ENCODE results near the gene NCAPG2.

Gene NCAPG2, protein sequence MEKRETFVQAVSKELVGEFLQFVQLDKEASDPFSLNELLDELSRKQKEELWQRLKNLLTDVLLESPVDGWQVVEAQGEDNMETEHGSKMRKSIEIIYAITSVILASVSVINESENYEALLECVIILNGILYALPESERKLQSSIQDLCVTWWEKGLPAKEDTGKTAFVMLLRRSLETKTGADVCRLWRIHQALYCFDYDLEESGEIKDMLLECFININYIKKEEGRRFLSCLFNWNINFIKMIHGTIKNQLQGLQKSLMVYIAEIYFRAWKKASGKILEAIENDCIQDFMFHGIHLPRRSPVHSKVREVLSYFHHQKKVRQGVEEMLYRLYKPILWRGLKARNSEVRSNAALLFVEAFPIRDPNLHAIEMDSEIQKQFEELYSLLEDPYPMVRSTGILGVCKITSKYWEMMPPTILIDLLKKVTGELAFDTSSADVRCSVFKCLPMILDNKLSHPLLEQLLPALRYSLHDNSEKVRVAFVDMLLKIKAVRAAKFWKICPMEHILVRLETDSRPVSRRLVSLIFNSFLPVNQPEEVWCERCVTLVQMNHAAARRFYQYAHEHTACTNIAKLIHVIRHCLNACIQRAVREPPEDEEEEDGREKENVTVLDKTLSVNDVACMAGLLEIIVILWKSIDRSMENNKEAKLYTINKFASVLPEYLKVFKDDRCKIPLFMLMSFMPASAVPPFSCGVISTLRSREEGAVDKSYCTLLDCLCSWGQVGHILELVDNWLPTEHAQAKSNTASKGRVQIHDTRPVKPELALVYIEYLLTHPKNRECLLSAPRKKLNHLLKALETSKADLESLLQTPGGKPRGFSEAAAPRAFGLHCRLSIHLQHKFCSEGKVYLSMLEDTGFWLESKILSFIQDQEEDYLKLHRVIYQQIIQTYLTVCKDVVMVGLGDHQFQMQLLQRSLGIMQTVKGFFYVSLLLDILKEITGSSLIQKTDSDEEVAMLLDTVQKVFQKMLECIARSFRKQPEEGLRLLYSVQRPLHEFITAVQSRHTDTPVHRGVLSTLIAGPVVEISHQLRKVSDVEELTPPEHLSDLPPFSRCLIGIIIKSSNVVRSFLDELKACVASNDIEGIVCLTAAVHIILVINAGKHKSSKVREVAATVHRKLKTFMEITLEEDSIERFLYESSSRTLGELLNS

DNA sequence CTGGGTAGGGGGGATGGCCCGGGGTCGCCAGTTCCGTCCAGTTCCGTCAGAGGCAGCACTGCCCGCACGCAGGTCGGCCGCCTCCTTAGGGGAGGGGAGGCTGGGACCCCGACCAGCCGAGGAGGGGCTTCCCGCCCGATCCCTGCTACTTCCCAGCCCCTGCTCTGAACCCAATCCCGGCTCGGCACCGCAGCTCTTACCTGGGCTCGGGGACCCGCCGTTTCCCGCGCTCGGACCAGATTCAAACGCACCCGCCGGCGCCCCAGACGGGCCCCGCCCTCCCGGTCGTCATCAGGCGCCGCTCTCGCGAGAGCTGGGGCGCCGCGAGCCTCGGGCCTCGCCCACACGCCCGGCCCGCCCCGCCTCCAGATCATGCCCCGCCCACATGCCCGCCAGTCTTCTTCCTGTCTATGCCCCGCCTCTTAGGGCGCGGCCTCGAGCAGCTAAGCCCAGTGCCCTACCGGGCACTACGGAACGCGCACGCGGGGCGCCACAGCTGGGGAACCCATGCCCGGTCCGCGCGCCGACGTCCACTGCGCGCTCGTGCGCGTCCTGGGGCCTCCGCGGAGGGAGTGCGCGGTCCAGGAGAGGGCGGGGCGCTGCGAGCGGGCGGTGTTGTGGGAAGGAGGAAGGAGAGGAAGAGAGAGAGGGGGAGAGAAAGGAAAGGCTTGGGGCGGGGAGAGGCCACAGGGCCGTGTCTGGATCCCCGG lies at the start of gene NCAPG2:
Gene NCAPG2, minus strand, starts transcription at position 281 of the 710 bp plus-strand sequence. CDS start 2,905 bp downstream, outside the sequence.
- DNase-seq (ENCODE audit: low spot score), result peak; percentile 92

DNA sequence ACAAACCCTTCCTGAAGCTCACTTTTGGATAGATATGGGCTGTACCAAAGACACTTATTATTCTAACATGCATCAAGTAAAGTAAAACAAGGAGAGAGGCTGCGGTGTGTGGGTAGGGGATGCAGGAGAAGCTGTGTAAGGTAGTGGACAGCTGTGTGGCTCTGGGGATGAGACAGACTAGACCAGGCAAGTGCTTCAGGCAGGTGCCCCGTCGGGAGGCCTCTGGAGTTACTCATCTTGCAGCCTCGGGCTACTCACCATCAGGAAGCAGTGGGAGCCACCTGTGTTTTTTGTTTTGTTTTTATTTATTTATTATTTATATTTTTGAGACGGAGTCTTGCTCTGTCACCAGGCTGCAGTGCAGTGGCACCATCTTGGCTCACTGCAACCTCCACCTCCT lies 49.3 kb upstream of the NCAPG2 start:
- no peak for DNase-seq (ENCODE audit: low spot score)

DNA sequence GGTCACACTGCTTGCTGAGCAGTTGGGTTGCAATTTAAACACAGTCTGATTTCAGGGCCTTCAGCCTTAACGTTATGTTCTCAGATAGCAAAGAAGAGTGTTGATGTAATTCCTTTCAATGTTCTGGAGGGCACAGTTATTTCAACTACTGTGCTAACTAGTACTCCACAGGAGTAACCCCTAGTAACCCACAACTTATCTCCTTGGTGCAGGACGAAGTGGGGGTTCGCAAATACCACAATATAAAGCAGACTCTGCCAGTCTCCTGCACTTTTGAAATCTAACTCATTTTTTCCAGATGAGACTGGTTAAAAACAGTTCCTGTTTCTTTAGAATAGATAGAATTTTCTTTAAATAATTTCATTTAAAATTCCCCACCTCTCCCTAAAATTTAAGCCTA lies 47.1 kb upstream of the NCAPG2 start:
- DNase-seq (ENCODE audit: low spot score), result no peak

DNA sequence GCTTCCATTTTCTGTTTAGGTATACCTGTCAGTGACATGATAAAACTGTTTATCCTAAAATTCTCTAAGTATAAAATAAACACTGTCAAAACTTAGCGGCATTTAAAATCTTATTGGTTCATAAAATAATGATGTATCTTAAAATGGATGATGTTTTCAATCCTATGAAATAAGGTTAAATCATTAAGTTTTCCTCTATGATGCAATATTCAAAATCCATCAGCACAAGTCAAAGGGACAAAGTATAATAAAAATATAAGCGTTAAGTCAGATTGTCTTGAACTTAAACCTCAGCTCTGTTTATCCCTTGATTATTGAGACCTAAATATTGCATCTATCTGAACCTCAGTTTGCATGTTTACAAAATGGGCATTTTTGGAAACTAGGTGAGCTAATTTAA lies 46.6 kb upstream of the NCAPG2 start:
- DNase-seq (ENCODE audit: low spot score), result no peak

DNA sequence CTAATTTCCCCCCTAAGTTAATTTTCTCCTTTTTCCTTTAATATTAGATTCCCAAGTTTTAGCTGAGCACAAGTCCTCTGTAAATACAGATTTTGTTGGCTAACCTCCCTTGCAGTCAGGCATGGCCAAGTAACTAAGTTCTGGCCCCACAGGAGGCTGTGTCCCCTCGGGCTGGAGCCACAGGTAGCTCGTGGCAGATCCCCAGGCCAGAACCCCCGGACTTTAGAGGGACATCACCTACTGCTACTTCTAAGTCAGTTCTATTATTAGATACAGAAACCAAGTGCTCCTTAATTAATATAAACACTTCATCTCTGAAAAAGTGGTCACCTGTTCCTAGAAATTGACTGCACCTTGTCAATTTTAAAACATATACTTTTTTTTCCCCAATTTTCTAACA lies 46.1 kb upstream of the NCAPG2 start:
- DNase-seq (ENCODE audit: low spot score), result no peak

DNA sequence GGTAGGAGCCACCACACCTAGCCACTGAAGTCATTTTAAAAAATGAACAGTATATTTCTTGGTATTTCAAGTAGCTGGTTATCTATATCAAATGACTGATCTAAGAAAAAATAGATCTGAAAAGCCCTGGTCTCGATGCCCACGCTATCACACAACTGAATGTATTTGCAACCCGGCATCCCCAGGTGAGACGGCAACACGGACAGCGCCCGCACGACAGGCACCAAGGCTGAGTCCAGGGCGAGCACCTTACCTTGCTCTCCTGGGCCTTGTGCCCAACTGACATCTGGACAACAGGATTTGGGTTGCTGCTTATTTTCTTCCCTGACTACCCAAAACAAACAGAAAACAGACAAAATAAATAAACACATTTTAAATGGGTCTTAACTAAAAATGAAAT lies 44.8 kb upstream of the NCAPG2 start:
- DNase-seq (ENCODE audit: low spot score), result no peak

DNA sequence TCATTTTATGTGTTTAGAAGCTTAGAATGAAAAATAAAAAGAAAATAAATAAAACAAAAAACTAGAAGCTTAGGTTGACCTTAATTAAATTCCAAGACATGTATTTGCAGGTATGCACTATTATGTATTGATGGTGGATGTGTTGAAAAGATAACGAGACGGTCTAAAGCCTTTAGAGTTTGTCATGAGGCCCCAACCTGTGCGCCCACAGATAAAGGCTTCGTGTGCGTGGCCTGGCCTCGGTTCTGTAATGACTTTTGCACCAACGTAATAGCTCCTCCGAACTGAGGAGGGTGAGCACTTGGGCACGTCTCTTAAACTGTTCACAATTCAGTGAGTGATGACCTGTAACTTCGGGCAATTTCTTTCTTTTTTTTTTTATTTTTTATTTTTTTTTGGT lies 43.7 kb upstream of the NCAPG2 start:
- no peak for DNase-seq (ENCODE audit: low spot score)

DNA sequence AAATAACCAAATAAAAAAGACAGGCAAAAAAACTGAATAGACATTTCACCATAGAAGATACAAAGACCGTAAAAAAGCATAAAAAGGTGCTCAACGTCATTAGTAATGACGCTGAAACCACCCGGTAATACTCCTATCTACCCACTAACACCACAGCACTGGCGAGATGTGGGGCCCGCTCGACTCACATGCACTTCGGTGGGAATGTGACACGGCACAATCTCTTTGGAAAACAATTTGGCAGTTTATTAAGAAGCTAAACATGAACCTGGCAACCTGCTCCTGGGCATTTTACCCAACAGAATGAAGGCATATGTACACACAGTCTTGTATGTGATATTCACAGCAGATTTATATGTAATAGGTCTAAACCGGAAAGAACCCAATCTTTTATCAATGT lies 42.8 kb upstream of the NCAPG2 start:
- no peak for DNase-seq (ENCODE audit: low spot score)

DNA sequence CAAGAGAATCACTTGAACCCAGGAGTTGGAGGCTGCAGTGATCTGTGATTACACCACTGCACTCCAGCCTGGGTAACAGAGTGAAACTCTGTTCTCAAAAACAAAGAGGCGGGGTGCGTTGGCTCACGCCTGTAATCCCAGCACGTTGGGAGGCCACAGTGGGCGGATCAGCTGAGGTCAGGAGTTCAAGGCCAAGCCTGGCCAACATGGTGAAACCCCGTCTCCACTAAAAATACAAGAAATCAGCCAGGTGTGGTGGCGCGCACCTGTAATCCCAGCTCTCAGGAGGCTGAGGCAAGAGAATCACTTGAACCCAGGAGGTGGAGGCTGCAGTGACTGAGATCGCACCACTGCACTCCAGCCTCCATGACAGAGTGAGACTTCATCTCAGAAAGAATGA lies 42.4 kb upstream of the NCAPG2 start:
- DNase-seq (ENCODE audit: low spot score), result no peak

DNA sequence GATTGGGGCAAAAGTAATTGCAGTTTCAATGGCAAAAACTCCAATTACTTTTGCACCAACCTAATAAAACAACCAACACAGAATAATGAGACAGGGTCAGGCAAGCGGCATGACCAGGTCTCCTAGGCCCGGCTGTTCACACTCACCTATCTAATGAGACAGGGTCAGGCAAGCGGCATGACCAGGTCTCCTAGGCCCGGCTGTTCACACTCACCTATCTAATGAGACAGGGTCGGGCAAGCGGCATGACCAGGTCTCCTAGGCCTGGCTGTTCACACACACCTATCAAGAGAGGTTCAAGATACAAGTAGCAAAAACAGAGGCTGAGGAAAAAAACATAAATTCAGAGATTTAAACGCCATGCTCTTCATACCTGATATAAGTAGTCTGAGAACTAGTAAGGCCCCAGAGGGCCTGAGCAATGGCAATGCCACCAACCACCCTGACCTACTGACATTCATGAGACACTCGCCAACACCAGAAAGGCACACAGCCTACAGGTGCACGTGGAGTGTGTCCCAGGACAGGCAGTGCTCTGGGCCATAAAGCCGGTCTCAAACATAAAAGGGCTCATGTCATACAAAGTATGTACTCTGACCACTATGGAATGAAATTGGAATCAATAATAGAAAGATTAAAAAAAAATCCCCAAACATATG lies 40.6 kb upstream of the NCAPG2 start:
- DNase-seq (ENCODE audit: low spot score), result no peak

DNA sequence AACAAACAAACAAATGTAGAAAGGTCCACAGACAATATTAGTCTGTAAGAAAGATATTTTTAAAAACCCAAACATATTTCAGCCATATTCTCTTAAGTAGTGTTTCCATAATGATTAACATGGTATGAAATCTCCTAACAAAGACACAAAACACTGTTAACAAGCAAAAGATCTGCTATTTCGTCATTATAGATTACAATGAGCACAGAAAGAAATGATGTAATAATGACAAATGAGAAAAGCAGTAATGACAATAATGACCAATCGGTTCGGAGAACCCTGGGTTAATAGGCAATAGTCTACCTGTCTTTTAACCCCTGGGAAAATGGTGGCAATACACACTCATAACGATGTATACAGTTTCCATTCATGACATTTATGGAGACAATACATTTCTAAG lies 39.5 kb upstream of the NCAPG2 start:
- no peak for DNase-seq (ENCODE audit: low spot score)

DNA sequence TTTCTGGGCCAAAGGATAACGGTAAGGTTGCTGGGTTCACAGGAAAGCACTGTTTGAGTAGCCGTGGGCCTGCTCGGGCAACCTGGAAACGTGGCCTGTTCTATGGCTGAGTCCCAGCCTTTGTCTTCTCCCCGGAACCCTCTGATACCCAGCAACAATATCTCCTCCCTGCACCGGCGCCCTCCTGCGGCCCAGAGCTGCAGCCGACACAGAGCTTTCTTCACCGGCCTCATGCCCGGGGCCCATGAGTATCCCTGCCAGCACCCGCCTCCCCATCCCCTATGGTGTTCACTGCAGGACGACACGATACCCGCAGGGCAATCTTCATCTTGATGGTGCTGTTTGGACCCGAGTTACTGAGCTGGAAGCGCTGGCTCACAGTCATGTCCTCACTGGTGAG lies 38.6 kb upstream of the NCAPG2 start:
- no peak for DNase-seq (ENCODE audit: low spot score)

DNA sequence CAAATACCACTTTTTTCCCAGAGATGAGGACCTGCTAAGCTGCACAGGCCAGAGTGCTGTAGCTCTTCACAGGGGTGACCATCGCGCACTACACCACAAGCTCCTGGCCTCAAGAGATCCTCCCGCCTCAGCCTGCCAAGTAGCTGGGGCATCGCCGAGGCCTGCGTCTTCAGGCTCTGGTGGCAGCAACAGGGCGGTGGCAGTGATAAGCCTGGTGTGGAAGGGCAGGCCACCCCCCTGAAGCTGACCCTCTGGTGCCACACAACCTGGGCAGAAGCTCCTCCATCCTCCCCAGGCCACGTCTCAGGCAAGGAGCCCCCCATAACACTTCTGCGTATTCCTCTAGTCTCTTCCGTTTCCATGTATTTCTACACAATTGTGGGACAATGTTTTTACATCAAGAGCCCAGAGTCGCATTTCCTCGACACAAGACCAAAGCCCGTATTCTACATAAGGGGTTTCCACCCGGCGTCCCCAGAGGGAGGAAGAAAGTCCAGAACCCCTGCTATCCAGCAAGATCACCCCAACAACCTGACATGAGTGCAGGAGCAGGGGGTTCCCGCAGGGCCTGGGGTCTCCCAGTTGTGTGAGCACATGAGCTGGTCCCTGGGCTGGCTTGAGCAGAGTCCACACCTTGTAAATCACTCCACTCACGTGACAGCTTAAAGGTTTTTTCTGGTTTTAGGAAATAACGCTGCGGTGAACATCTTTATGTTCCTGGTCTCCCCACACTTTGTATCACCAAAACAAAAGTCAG lies 37.6 kb upstream of the NCAPG2 start:
- DNase-seq (ENCODE audit: low spot score), result no peak

DNA sequence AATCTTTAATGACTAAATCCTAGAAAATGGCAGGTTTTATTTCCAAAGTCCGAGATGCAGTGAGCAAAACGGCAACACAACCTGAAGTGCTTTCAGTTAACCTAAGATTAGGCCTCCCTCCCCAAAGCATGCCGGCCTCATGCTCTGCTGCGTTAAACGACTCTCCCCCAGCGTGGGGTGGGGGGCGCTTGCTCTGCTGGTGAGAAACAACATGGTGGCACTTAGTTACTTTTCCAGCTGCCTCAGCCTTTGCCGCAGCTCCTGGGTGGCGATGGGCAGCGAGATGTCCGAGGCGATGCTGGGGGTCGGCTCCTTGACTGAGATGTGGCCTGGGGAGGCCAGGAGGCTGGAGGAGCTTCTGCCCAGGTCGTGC lies 36.7 kb upstream of the NCAPG2 start:
- DNase-seq (ENCODE audit: low spot score), result no peak

DNA sequence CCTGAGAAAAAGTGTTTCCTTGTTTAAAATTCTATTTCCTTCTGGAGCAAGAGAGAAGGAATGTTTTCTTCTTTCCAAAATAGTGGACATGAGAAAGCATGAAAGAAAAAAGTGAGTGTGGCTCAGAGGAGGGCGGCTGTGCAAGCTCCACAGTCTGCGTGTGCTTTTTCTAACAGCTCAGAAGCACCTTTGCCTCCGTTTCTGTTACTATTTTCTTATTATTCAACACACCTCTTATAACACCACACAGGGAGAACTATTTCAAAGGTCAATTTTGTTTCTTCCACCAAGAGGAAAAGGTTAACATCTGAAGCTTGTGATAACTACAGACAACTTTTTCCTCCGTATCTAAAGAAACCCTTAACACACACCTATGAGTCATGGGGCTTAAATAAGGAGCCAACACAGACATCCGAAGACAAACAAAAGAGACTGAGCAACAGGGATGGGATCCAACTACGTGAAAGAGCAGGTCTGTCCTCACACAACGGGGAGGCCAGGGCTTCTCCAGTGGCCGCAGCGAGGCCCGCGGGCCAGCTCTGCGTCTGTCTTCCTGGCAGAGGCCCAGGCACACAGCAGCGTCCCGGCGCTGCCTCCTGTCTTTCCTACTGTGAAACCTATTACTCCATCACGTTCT lies 36.2 kb upstream of the NCAPG2 start:
- DNase-seq (ENCODE audit: low spot score), result no peak

DNA sequence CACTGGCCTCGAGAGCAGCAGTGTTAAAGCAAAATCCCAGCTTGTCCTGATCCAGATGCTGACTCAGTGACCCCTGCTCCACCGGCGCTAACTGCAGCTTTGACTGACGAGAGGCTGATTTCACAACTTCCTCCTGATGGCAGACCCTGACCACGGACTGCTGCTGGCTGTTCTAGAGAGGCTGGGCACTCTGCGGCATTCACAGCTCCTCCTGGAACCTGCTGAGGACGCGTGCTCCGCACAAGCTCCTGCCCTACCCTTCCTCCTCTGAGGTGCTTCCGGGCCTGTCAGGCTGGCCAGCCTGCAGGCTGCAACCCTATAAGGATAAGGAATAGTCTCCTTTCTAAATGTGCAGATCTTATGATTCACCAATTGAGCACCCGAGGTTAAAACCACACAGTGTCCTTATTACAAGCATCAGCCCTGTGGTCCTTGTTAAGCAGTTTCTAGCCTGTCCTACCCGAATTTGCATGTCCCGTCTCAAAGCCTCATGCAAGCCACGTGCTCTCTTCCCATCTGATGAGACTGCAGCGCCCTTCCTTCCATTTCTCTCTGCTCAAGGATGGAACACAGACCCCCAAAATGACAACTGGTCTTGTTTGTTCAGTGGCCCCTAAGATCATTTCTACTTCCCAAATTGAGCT lies 35.5 kb upstream of the NCAPG2 start:
- no peak for DNase-seq (ENCODE audit: low spot score)

DNA sequence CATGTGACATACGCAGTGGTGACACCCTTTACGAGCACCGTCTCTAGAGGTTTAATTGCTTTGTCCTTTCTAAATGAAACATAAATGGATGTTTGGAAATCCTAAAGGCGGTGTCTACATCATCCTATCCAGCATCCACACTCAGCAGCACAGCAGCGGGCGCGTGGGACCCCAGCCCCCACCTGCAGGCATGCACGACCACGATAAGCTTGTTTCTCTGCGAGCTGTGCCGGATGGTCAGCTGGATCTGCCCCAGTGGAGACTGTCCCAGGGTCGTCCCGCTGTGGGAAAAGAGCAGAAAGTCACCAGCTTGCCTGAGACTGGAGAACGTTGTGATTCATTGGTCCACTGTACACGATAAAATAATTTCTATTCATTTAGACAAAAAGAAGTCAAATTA lies 34.2 kb upstream of the NCAPG2 start:
- no peak for DNase-seq (ENCODE audit: low spot score)

DNA sequence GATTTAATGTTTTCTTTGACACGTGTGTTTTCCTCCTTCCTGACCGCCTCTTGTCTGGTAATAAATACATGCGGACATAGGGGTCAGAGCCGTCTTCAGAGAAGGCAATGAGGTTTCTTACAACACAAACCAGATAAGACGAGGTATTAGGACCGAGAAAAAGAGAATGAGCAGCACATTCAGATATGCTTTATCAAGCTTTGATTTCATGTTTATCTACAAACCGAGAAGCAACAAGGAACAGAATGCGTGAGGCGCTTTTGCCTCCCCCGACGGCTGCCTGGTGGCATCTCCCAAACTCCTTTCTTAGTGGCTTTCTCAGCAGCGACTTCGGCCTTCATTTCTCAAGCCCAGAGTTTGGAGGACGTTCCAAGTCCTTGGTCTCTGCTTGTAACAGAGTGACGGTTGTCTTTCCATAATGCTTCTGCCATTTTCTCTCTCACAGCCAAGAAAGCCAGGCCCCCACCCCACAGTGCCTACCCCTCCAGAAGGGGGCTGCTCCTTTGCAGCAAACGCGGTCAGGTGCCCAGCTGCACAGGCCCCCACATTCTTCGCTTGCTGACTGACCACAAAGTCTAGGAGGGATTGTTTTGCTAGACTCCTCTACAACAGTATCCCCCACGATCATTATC lies 32.6 kb upstream of the NCAPG2 start:
- no peak for DNase-seq (ENCODE audit: low spot score)

DNA sequence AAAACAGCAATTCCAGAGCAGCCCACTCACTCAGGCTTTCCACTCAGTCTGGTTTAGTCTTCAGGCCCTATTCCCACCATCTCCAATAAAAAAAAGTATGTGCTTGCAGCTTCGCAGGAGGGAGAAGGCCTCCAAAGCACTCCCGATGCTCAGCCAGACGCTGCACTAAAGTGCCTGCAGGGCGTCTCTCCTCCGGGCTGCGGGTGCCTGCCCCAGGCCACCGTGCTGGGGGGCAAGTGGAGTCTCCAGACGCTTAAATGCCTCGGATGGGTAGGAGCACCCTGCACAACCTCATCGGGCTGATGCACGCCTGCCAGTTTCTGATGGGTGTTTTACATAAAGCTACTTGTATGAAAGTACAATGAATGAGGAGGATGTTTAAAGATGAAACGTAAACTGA lies 31.3 kb upstream of the NCAPG2 start:
- no peak for DNase-seq (ENCODE audit: low spot score)

Measured in HuH-7.5 (cell line).